HG02943 (cell line): ENCODE results near the gene BAG3.
"Not testable (repeated sequence)": the region's sequence is repeated elsewhere in the genome, so short reads cannot be mapped to it uniquely, and the experiment has no call there.

Source experiments
- ATAC-seq: cut with Tn5 transposase; IDR thresholded peaks from one replicate; pipeline ENCODE4 v1.9.1; 2021; ENCODE audit warnings: mild to moderate bottlenecking, low read depth, moderate library complexity; ENCODE audit not compliant: unreplicated experiment

BAG3 gene

DNA sequence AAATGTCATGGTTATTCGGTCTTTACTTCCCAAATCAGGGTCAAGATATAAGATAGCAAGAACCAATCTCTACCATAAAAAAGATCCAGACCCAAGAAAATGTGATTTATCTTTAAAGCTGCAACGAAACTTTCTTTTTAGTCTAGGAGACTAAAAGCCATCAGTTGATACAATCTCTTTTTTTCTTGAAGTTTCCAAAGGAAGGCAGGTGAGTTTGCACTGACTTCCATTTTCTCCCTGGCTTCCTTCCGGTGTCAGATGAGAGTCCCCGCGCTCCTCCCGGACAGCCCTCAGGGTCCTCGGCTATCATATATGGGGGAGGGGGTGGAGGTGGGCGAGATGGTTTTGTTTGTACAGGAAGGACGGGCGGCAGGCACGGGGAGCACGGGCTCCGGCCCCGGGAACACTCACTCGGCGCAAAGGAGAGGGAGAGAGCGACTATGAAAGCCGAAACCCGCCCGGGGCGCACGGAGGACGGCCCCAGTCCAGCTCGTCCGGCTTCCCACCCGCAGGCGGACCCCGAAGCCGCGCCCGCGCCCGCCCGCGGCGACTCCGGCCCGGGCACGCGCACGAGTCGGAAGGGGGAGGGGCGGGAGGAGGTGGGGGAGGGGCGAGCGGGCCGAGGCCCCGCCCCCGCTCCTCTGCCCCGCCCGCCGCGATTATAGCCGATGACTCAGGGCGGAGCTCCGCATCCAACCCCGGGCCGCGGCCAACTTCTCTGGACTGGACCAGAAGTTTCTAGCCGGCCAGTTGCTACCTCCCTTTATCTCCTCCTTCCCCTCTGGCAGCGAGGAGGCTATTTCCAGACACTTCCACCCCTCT lies at the start of gene BAG3:
Gene BAG3 (plus strand): TSS at position 689 of the 822 bp plus-strand sequence. CDS start 296 bp downstream, outside the sequence.
- ATAC-seq: peak; percentile 77

DNA sequence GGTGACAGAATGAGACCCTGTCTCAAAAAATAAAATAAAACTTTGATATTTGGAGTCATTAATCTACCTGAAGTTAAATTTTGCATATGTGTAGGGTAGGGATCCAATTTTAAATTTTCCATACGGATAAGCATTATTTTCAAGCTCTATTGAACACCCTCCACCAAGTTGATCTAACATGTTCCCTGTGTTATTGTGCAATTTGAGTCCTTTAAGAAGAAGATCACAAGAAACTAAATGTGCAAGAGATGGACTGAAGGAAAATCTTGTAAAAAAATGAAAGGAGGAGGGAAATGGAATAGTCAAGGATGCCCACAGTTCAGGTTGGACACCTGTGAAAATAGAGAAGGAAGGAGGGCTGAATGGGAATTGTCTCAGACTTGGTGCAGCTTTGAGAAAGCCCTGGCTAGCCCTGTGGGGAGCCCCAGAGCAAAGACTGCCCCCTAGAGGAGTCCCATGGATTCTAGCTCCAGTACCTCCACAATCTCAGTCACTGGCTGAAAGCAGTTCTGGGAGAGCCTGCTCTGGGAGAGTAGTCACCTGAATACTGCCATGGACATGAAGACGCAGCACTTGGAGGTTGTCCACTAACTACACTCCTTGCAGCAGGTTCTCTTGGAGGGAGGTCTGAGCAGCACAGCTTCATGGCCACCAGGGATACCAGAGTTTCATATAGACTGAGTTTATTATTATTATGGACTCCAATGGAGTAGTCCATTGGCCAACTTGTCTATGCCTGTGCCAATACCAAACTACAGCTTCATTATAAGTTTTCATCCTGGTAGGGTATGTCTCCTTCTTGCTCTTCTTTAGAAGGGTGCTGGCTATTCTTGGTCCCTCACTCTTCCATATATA lies 48.7 kb upstream of the BAG3 start:
- no peak for ATAC-seq

GRCh38 chr10:119604468-119604867 lies 46.7 kb upstream of the BAG3 start:
- no peak for ATAC-seq

GRCh38 chr10:119608316-119609155 lies 42.6 kb upstream of the BAG3 start:
- ATAC-seq: no peak

DNA sequence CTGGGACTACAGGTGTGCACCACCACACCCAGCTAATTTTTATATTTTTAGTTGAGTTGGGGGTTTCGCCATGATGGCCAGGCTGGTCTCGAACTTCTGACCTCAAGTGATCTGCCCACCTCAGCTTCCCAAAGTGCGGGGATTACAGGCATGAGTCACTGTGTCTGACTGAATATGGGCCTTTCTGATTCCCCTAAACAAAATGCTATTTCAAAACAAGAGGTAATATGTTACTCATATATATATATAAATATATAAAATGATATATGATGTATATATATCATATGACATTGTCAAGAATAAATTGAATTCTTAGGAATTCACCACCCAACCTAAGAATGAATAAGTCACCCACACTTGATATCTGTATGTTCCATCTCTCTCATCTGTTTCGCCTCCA lies 41.7 kb upstream of the BAG3 start:
- ATAC-seq: no peak

- no peak for ATAC-seq
Measured at GRCh38 chr10:119611433-119611832, 39.7 kb upstream of the BAG3 start.

DNA sequence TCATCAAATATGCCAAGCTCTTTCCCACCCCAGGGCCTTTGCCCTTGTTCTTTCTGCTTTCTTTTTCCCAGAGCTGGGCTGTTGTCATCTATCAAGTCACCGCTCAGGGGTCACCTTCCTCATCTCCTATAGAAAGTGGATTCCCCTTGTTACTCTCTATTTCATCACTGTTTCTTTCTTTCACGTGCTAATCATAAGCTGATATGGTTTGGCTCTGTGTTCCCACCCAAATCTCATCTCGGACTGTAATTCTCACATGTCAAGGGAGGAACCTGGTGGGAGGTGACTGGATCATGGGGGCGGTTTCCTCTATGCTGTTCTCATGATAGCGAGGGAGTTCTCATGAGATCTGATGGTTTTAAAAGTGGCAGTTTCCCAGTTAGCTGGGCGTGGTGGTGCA lies 37.4 kb upstream of the BAG3 start:
- ATAC-seq: no peak

GRCh38 chr10:119614686-119615085 lies 36.5 kb upstream of the BAG3 start:
- ATAC-seq: no peak

- ATAC-seq: no peak
Measured at GRCh38 chr10:119616882-119617570, 34.2 kb upstream of the BAG3 start.

DNA sequence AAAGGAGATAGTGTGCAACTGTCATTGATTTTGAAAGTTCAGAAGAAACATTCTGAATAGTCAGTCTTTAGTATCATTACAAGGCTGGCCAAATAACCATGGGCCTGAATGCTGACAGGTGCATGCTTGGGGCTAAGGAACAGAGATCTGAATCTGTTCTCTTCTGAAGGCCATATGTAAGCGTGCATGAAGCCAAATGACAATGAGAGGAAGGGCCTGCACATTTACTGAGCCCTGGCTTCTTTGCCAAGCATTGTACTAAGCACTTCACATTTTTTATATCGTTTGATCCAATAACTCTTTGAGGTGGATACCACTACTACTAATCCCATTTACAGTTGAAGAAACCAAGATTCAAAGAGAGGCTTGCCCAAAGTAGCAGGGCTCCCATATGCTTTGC lies 32.0 kb upstream of the BAG3 start:
- no peak for ATAC-seq

GRCh38 chr10:119619811-119620210 lies 31.4 kb upstream of the BAG3 start:
- not testable (repeated sequence) for ATAC-seq

DNA sequence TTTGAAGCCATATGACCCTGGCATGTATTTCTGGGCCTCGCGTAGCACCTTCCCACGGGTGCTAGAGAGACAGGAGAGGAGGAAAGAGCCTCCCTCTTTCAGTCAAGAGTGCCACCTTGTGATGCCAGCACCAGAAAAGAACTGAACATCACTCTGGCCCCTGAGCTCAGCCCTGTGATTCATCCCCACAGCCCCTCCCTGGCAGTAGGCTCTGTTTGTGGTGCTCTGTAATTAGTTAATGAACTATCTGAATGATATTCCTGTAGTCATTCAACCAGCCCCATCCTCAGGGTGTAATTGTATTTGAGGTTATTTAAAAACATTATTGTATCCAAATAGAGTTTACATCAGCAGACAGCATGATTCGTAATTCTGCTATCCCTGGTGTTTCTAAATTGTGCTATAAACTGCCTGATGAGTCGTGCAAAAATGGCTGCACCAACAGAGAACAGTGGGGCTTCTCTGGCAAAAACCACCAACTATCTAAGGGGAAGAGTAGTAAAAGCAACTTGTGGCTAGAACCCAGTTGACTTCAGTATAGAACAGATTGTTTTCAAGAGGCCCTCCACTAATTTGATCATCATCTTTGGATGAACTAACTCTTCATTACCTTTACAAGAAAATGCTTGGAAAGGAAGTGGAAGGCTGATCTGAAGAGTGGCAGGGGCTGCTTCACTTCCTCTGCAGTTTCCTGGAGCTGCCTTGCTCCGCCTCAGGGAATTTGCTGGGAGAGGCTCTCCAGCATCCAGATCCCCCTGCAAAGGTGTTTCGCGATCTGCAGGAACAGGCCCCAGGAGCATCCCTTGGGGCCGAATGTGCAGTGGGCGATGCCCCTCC lies 30.7 kb upstream of the BAG3 start:
- no peak for ATAC-seq

DNA sequence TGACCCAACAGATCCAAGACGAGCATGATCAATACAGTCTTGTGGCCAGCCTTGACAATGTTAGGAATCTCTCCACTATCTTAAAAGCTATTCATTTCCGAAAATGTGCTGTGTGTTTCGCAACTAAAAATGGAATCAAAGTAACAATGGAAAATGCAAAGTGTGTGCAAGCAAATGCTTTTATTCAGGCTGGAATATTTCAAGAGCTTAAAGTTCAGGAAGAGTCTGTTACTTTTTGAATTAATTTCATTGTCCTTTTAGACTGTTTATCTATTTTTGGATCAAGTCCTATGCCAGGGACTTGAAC lies 30.1 kb upstream of the BAG3 start:
- no peak for ATAC-seq

DNA sequence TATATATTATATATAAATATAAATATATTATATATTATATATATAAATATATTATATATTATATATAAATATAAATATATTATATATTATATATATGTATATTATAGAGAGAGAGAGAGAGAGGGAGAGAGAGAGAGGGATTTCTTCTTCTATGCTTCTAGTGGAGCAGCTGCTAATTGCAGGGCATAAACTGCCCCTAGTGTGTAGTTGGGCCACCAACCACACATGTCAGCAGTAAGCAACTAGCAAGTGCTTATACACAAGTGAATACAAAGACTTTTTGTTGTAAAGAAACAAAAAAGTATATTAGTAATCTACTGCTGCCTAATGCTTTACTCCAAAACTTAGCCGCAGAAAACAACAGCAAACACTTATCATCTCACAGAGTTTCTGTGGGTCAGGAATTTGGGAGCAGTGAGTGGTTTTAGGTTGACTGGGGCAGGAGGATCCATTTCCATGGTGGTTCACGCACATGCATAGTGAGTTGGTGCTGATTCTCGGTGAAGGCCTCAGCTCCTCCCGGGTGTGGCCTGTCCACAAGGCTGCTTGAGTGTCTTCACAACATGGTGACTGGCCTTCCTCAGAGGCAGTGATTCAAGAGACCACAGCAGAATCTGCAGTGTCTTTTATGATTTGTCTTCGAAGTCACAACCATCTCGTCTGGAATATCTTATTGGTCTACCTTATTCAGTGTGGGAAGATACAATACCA lies 25.5 kb upstream of the BAG3 start:
- no peak for ATAC-seq

GRCh38 chr10:119630300-119630699 lies 20.9 kb upstream of the BAG3 start:
- ATAC-seq: no peak

- ATAC-seq: no peak
Measured at GRCh38 chr10:119633538-119634218, 17.5 kb upstream of the BAG3 start.

DNA sequence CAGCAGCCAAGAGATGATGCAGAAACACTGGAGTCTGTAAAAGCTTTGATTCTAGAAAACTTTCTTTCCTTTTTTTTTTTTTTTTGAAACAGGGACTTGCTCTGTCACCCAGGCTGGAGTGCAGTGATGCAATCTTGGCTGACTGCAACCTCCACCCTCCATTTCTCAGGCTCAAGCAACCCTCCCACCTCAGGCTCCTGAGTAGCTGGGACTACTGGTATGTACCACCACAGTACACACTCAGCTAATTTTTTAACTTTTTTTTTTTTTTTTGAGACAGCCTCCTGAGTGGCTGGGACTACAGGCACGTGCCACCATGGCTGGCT lies 17.0 kb upstream of the BAG3 start:
- ATAC-seq: no peak

DNA sequence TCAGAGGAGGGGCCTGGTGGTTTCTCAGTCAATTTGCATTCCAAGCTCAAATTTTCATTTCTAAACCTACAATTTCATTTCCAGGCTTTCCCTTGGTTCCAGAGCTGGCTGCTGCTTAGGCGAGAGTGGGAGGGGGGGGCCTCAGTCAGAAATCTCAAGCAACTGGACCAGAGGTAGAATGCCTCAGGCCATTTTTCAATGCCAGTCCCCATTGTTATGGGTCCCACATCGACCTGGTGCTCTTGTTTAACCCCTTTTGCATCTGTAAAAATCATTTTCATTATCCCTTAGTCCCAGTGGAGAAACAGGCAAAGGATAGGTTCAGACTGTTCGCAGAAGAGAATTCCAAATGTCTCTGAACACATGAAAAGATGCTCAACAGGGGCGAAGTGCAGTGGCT lies 13.5 kb upstream of the BAG3 start:
- no peak for ATAC-seq
